GM21423 (cell line): ENCODE data around the gene CTDP1.

ENCODE experiments used
- ATAC-seq: cut with Tn5 transposase; IDR thresholded peaks from one replicate; pipeline ENCODE4 v1.9.1; 2021; ENCODE audit warnings: mild to moderate bottlenecking, moderate library complexity; ENCODE audit not compliant: unreplicated experiment

Gene CTDP1

GRCh38 chr18:79754022-79754761 is 74.6 kb downstream of the CTDP1 start:
- ATAC-seq = no peak

GRCh38 chr18:79754831-79755351 is 75.3 kb downstream of the CTDP1 start:
- ATAC-seq = no peak

GRCh38 chr18:79755496-79756142 is 76.0 kb downstream of the CTDP1 start:
- ATAC-seq = no peak

- no peak for ATAC-seq
These were observed 76.5 kb downstream of the CTDP1 start for GRCh38 chr18:79756143-79756500.

GRCh38 chr18:79756826-79757225 is 77.2 kb downstream of the CTDP1 start:
- ATAC-seq = no peak

GRCh38 chr18:79760348-79760747 is 80.7 kb downstream of the CTDP1 start:
- ATAC-seq = no peak

GRCh38 chr18:79760881-79761280 is 81.3 kb downstream of the CTDP1 start:
- no peak for ATAC-seq

- no peak for ATAC-seq
These were observed 83.8 kb downstream of the CTDP1 start for GRCh38 chr18:79763407-79763806.

- no peak for ATAC-seq
These were observed 84.5 kb downstream of the CTDP1 start for GRCh38 chr18:79764131-79764530.

- ATAC-seq = no peak
These were observed 86.1 kb downstream of the CTDP1 start for GRCh38 chr18:79765491-79766245.

- ATAC-seq = no peak
These were observed 86.7 kb downstream of the CTDP1 start for GRCh38 chr18:79766308-79766707.

GRCh38 chr18:79768745-79769144 is 89.1 kb downstream of the CTDP1 start:
- no peak for ATAC-seq

- no peak for ATAC-seq
These were observed 90.3 kb downstream of the CTDP1 start for GRCh38 chr18:79769698-79770500.

GRCh38 chr18:79770501-79770815 is 90.9 kb downstream of the CTDP1 start:
- ATAC-seq = no peak

- no peak for ATAC-seq
These were observed 91.2 kb downstream of the CTDP1 start for GRCh38 chr18:79770826-79771225.

- no peak for ATAC-seq
These were observed 92.0 kb downstream of the CTDP1 start for GRCh38 chr18:79771446-79772107.

- no peak for ATAC-seq
These were observed 92.7 kb downstream of the CTDP1 start for GRCh38 chr18:79772108-79772864.

- no peak for ATAC-seq
These were observed 93.5 kb downstream of the CTDP1 start for GRCh38 chr18:79772865-79773696.

- no peak for ATAC-seq
These were observed 94.5 kb downstream of the CTDP1 start for GRCh38 chr18:79774111-79774510.
